ENCODE results near the gene ADCK1.
"Not testable (repeated sequence)": the region's sequence is repeated elsewhere in the genome, so short reads cannot be mapped to it uniquely, and the experiment has no call there.

Gene ADCK1

GRCh38 chr14:77902811-77903210 lies 102.9 kb downstream of the ADCK1 start:
- DNase-seq (ENCODE audit: low read depth, low spot score), result no peak

GRCh38 chr14:77903221-77903620 lies 103.3 kb downstream of the ADCK1 start:
- DNase-seq (ENCODE audit: low read depth, low spot score), result no peak

GRCh38 chr14:77903937-77904617 lies 104.2 kb downstream of the ADCK1 start:
- DNase-seq (ENCODE audit: low read depth, low spot score), result no peak

- no peak for DNase-seq (ENCODE audit: low read depth, low spot score)
These were observed 106.5 kb downstream of the ADCK1 start for GRCh38 chr14:77906446-77906845.

- DNase-seq (ENCODE audit: low read depth, low spot score), result no peak
These were observed 108.9 kb downstream of the ADCK1 start for GRCh38 chr14:77908847-77909246.

- DNase-seq (ENCODE audit: low read depth, low spot score), result no peak
These were observed 110.0 kb downstream of the ADCK1 start for GRCh38 chr14:77909911-77910310.

- DNase-seq (ENCODE audit: low read depth, low spot score), result no peak
These were observed 110.6 kb downstream of the ADCK1 start for GRCh38 chr14:77910506-77910905.

GRCh38 chr14:77911356-77911755 lies 111.4 kb downstream of the ADCK1 start:
- no peak for DNase-seq (ENCODE audit: low read depth, low spot score)

GRCh38 chr14:77912754-77913556 lies 113.0 kb downstream of the ADCK1 start:
- no peak for DNase-seq (ENCODE audit: low read depth, low spot score)

- no peak for DNase-seq (ENCODE audit: low read depth, low spot score)
These were observed 114.3 kb downstream of the ADCK1 start for GRCh38 chr14:77914073-77914721.

GRCh38 chr14:77915390-77915789 lies 115.5 kb downstream of the ADCK1 start:
- DNase-seq (ENCODE audit: low read depth, low spot score), result not testable (repeated sequence)

GRCh38 chr14:77917491-77918201 lies 117.7 kb downstream of the ADCK1 start:
- no peak for DNase-seq (ENCODE audit: low read depth, low spot score)

GRCh38 chr14:77918448-77918847 lies 118.5 kb downstream of the ADCK1 start:
- DNase-seq (ENCODE audit: low read depth, low spot score), result no peak

GRCh38 chr14:77920312-77920711 lies 120.4 kb downstream of the ADCK1 start:
- DNase-seq (ENCODE audit: low read depth, low spot score), result no peak

GRCh38 chr14:77921818-77922217 lies 121.9 kb downstream of the ADCK1 start:
- DNase-seq (ENCODE audit: low read depth, low spot score), result no peak

GRCh38 chr14:77923131-77923936 lies 123.4 kb downstream of the ADCK1 start:
- DNase-seq (ENCODE audit: low read depth, low spot score), result no peak

GRCh38 chr14:77924141-77924948 lies 124.4 kb downstream of the ADCK1 start:
- DNase-seq (ENCODE audit: low read depth, low spot score), result no peak

- no peak for DNase-seq (ENCODE audit: low read depth, low spot score)
These were observed 127.0 kb downstream of the ADCK1 start for GRCh38 chr14:77926942-77927341.

GRCh38 chr14:77931441-77931840 lies 131.5 kb downstream of the ADCK1 start:
- no peak for DNase-seq (ENCODE audit: low read depth, low spot score)

GRCh38 chr14:77936138-77936639 lies 136.3 kb downstream of the ADCK1 start:
- no peak for DNase-seq (ENCODE audit: low read depth, low spot score)

All from activated CD4-positive, CD25-positive, alpha-beta regulatory T cell treated with anti-CD3 and anti-CD28 coated beads, Interleukin-2, amount 50 U/mL, for 16 hours (primary cell).